DOHH2 (cell line): ENCODE measurements around the gene TUBB8.

Experiments
- H3F3A ChIP-seq: fragments of 200-600 bp; sonication (generic), shearing (Covaris generic); 2 replicates; pipeline ENCODE4 v1.6.0; 2016; ENCODE audit warnings: antibody characterized with exemption, mild to moderate bottlenecking; ENCODE audit not compliant: control insufficient read depth, insufficient read depth
- H3K27ac ChIP-seq: fragments of 200-600 bp; sonication (generic); 2 replicates; pipeline ENCODE4 v1.5.1; 2014; ENCODE audit warnings: low read depth, mild to moderate bottlenecking, low read length, moderate library complexity
- H3K27me3 ChIP-seq: fragments of 200-600 bp; sonication (generic); 2 replicates; pipeline ENCODE4 v1.6.1; 2014; ENCODE audit warnings: mild to moderate bottlenecking, low read length, mixed read lengths; ENCODE audit not compliant: control insufficient read depth
- H3K36me3 ChIP-seq: fragments of 200-600 bp; sonication (generic); 2 replicates; pipeline ENCODE4 v1.6.1; 2014; ENCODE audit warnings: mild to moderate bottlenecking, low read length, moderate library complexity, mixed read lengths; ENCODE audit not compliant: control insufficient read depth
- H3K4me1 ChIP-seq: fragments of 200-600 bp; sonication (generic); 2 replicates; pipeline ENCODE4 v1.6.1; 2014; ENCODE audit warnings: mild to moderate bottlenecking, low read length, mixed read lengths; ENCODE audit not compliant: control insufficient read depth
- H3K4me2 ChIP-seq: fragments of 200-600 bp; sonication (generic); 2 replicates; pipeline ENCODE4 v1.6.0; 2014; ENCODE audit warnings: mild to moderate bottlenecking, low read length, moderate library complexity
- H3K4me3 ChIP-seq: fragments of 200-600 bp; sonication (generic); 2 replicates; pipeline ENCODE4 v1.5.1; 2014; ENCODE audit warnings: mild to moderate bottlenecking, low read length, mixed read lengths
- H3K79me2 ChIP-seq: fragments of 200-600 bp; sonication (generic); 2 replicates; pipeline ENCODE4 v1.6.1; 2014; ENCODE audit warnings: mild to moderate bottlenecking, low read length, mixed read lengths; ENCODE audit not compliant: control insufficient read depth
- H3K9me2 ChIP-seq: fragments of 200-600 bp; sonication (generic); replicated peaks from 2 replicates; pipeline ENCODE4 v1.6.1; 2014; ENCODE audit warnings: mild to moderate bottlenecking, low read length, mixed read lengths; ENCODE audit not compliant: control insufficient read depth
- H3K9me3 ChIP-seq: fragments of 200-600 bp; sonication (generic); 2 replicates; pipeline ENCODE4 v1.6.1; 2014; ENCODE audit warnings: antibody characterized with exemption, low read length, mixed read lengths; ENCODE audit not compliant: control insufficient read depth, insufficient read depth
- H4K20me1 ChIP-seq: fragments of 200-600 bp; sonication (generic); 2 replicates; pipeline ENCODE4 v1.6.0; 2014; ENCODE audit warnings: low read depth, mild to moderate bottlenecking, antibody characterized with exemption, low read length, moderate library complexity; ENCODE audit not compliant: control insufficient read depth, insufficient read depth
- EZH2phosphoT487 ChIP-seq: fragments of 200-600 bp; sonication (generic); IDR thresholded peaks from 2 replicates; pipeline ENCODE4 v1.6.1; 2017; ENCODE audit warnings: borderline replicate concordance, mild to moderate bottlenecking, antibody characterized with exemption, low read length, moderate library complexity, mixed read lengths
- TF ChIP-seq, protein P1 (sequence below): fragments of 200-600 bp; sonication (generic); IDR thresholded peaks from one replicate; pipeline ENCODE4 v1.5.1; 2014; ENCODE audit warnings: antibody characterized with exemption, mild to moderate bottlenecking, low read depth, low read length; ENCODE audit not compliant: poor library complexity, severe bottlenecking

The TUBB8 gene

DNA sequence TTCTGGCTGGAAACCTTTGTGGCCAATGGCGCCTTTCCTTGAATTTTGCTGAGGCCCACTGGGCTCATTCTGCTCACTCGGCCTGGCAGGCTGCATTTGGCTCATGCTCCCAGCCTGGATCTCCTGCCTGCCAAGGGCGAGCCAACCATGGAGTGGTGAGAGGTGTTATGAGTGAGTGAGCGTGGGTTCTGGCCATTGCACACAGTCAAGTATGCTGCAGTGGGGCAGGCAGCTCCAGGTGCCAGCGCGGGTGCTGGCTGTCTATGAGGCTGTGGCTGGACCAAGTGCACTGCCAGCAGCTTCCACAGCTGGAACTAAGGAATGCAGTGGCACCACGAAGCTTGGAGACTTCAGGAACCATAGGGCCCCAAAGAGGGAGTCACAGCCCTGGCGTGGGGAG, 42.2 kb upstream of the TUBB8 start:
- Histone ChIP-seq H3K4me2 (no peak overlapping the region), H3K27ac (no peak overlapping the region), H3K9me3 (peaks cover 14% of the 10 kb centered on the region), H3K4me3 (no peak overlapping the region), H3K27me3 (peaks cover 5% of the 10 kb centered on the region; the same call in 1 of the 2 replicates), H3K4me1 (no peaks in the 10 kb centered on the region), H3F3A (no peaks in the 10 kb centered on the region), H3K9me2 (no peaks in the 10 kb centered on the region), H3K36me3 (no peaks in the 10 kb centered on the region), H3K79me2 (no peaks in the 10 kb centered on the region), H4K20me1 (no peaks in the 10 kb centered on the region)
- TF ChIP-seq EZH2phosphoT487 = no peak
- TF ChIP-seq, protein P1, sequence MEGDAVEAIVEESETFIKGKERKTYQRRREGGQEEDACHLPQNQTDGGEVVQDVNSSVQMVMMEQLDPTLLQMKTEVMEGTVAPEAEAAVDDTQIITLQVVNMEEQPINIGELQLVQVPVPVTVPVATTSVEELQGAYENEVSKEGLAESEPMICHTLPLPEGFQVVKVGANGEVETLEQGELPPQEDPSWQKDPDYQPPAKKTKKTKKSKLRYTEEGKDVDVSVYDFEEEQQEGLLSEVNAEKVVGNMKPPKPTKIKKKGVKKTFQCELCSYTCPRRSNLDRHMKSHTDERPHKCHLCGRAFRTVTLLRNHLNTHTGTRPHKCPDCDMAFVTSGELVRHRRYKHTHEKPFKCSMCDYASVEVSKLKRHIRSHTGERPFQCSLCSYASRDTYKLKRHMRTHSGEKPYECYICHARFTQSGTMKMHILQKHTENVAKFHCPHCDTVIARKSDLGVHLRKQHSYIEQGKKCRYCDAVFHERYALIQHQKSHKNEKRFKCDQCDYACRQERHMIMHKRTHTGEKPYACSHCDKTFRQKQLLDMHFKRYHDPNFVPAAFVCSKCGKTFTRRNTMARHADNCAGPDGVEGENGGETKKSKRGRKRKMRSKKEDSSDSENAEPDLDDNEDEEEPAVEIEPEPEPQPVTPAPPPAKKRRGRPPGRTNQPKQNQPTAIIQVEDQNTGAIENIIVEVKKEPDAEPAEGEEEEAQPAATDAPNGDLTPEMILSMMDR = no peak

GRCh38 chr10:90161-90560, 41.1 kb upstream of the TUBB8 start:
- Histone ChIP-seq H3K4me3 (no peak overlapping the region), H3K9me3 (peaks cover 3% of the 10 kb centered on the region; the same call in 1 of the 2 replicates), H3F3A (no peaks in the 10 kb centered on the region), H3K79me2 (no peaks in the 10 kb centered on the region), H3K4me2 (no peak overlapping the region), H3K9me2 (no peaks in the 10 kb centered on the region), H3K27ac (no peak overlapping the region), H3K36me3 (no peaks in the 10 kb centered on the region), H3K27me3 (peaks cover 5% of the 10 kb centered on the region; the same call in 1 of the 2 replicates), H3K4me1 (no peaks in the 10 kb centered on the region), H4K20me1 (no peaks in the 10 kb centered on the region)
- TF ChIP-seq EZH2phosphoT487 = no peak
- TF ChIP-seq, protein P1 = no peak

- Histone ChIP-seq H3K27me3 (peaks cover 5% of the 10 kb centered on the region; the same call in 1 of the 2 replicates), H3F3A (no peaks in the 10 kb centered on the region), H3K4me3 (no peak overlapping the region), H3K36me3 (no peaks in the 10 kb centered on the region), H3K4me2 (no peak overlapping the region), H4K20me1 (no peaks in the 10 kb centered on the region), H3K79me2 (no peaks in the 10 kb centered on the region), H3K4me1 (no peaks in the 10 kb centered on the region), H3K27ac (no peak overlapping the region), H3K9me2 (no peaks in the 10 kb centered on the region), H3K9me3 (peaks cover under 1% of the 10 kb centered on the region; the same call in 1 of the 2 replicates)
- no peak for TF ChIP-seq EZH2phosphoT487
- TF ChIP-seq, protein P1 = no peak
Observed at GRCh38 chr10:89248-89647, 40.2 kb upstream of the TUBB8 start.
